ENCODE results near the gene EPS8.

EPS8 gene

DNA sequence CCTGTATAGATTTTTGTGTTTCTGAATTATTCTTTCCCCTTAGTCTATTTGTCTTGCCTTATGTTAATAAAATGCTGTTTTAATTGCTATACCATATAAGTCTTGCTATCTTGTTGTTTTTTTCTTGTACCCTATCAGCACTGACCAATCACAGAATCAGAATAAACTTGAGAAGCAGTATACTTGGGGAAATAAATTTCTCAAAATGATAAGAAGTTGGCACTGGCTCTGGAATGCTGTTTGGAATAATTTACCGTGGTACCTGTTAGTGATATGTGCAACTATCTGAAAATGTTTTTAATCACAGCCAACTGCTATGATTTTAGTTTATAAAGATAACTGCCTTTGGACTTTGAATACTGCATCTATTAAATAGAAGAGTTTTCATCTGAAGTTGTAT is 37.9 kb upstream of the EPS8 start:
- TF ChIP-seq, protein P1, sequence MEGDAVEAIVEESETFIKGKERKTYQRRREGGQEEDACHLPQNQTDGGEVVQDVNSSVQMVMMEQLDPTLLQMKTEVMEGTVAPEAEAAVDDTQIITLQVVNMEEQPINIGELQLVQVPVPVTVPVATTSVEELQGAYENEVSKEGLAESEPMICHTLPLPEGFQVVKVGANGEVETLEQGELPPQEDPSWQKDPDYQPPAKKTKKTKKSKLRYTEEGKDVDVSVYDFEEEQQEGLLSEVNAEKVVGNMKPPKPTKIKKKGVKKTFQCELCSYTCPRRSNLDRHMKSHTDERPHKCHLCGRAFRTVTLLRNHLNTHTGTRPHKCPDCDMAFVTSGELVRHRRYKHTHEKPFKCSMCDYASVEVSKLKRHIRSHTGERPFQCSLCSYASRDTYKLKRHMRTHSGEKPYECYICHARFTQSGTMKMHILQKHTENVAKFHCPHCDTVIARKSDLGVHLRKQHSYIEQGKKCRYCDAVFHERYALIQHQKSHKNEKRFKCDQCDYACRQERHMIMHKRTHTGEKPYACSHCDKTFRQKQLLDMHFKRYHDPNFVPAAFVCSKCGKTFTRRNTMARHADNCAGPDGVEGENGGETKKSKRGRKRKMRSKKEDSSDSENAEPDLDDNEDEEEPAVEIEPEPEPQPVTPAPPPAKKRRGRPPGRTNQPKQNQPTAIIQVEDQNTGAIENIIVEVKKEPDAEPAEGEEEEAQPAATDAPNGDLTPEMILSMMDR (IDR thresholded peaks at IDR 0.05; ENCODE audit: extremely low read depth, missing control alignments) = no peak
- no peak for DNase-seq (ENCODE audit: low spot score)

DNA sequence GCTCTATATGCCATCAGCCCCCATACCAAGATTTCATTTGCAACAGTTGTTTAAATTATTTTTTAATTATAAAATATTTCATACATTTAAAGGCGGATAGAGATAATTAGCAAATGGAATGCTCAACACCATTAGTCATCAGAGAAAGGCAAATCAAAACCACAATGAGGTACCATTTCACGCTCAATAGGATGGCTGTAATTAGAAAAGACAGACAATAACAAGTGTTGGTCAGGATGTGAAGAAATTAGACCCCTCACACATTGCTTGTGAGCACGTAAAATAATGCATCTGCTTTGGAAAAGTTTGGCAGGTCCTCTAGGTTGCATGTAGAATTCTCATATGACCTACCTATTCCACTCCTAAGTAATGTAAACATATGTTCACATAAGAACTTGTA is 35.3 kb upstream of the EPS8 start:
- no peak for DNase-seq (ENCODE audit: low spot score)
- TF ChIP-seq, protein P1 (IDR thresholded peaks at IDR 0.05; ENCODE audit: extremely low read depth, missing control alignments) = no peak

GRCh38 chr12:15823360-15824128 is 34.4 kb upstream of the EPS8 start:
- TF ChIP-seq, protein P1 (IDR thresholded peaks at IDR 0.05; ENCODE audit: extremely low read depth, missing control alignments) = no peak
- no peak for DNase-seq (ENCODE audit: low spot score)

DNA sequence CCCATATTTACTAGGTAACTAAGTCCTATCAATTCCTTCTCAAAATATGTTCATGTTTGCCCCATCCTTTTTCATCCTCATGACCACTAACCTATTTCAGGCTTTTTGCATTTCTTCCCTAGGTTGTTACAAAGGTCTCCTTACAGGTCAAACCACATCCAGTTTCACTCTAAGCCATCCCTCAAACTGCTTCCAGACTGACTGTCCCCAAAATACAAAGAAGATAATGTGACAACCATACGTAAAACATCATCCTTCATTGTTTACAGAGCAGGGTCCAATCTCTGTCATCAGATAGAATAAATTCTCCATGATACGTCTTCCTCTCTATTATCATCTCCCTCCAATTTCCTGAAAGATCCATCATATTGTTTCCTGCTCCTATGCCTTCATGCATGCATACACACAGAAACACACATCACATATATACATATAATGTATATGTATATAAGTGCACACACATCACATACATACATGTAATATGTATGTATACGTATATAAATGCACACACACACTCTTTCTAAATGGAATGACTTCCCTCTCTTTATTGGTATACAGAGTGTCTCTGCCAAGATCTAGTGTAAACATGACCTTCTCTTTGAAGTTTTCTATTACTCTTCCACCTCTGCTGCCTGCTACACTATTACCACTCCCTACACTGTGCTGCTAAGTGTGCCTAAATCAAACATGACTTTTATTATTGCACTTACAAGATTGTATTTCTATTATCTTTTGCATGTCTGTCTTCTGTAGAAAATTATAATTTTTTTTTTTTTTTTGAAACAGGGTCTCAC is 30.7 kb upstream of the EPS8 start:
- TF ChIP-seq, protein P1 (IDR thresholded peaks at IDR 0.05; ENCODE audit: extremely low read depth, missing control alignments) = no peak
- no peak for DNase-seq (ENCODE audit: low spot score)

DNA sequence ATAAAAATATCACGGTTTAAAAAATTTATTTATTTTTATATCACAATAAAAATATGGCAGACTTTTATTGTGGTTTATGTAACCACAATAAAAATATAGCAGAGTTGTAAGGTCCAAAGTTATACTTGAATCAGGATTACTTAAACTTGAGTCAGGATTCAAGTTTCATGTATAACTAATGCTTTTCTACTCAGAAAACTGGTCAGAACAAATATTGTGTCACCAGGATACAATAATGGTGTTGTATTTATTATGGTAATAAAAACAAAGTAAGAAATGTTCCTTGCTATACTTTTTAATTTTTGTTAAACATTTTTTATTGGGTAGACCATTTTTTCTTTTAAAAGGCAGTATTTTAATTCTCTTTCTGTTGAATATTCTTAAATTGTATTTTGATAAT is 29.2 kb upstream of the EPS8 start:
- TF ChIP-seq, protein P1 (IDR thresholded peaks at IDR 0.05; ENCODE audit: extremely low read depth, missing control alignments) = no peak
- DNase-seq (ENCODE audit: low spot score) = no peak

DNA sequence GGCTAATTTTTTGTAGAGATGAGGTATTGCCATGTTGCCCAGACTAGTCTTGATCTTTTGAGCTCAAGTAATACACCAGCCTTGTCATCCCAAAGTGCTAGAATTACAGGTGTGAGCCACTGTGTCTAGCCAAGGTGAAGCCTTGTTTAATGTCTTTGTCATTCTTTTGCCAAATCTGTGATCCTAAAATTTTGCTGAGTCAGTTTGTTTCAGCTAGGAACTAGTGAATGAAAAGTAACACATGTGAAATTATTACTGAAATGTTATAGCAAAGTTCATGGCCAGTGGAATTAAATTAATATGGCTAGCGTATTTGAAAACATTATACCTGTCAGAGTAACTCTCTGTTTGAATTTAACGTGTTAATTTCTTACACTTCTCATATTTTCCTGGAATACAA is 26.5 kb upstream of the EPS8 start:
- TF ChIP-seq, protein P1 (IDR thresholded peaks at IDR 0.05; ENCODE audit: extremely low read depth, missing control alignments) = no peak
- no peak for DNase-seq (ENCODE audit: low spot score)
